GM12864 (cell line): ENCODE measurements around the gene IFNB1.

Source experiments
- DNase-seq: peaks from one replicate; pipeline ENCODE4 v3.0.0-alpha.2; 2011; ENCODE audit warnings: low read depth
- H3K4me3 ChIP-seq: 2 replicates; pipeline ENCODE4 v1.5.1; 2011; ENCODE audit warnings: mild to moderate bottlenecking, low read depth, low read length, control low read depth
- CTCF ChIP-seq: IDR thresholded peaks from 2 replicates; pipeline ENCODE4 v1.5.1; 2011; ENCODE audit warnings: low read depth, mild to moderate bottlenecking, moderate library complexity, low read length, control low read depth, inconsistent platforms; ENCODE audit errors: missing control alignments

IFNB1 gene

GRCh38 chr9:21104787-21105186, 27.0 kb upstream of the IFNB1 start:
- no peak for DNase-seq
- H3K4me3 ChIP-seq: no peak overlapping the region
- TF ChIP-seq CTCF: no peak

- no peak for DNase-seq
- no peak overlapping the region for H3K4me3 ChIP-seq
- TF ChIP-seq CTCF: no peak
These were observed 24.6 kb upstream of the IFNB1 start for GRCh38 chr9:21102305-21102704.

GRCh38 chr9:21097817-21098216, 20.1 kb upstream of the IFNB1 start:
- TF ChIP-seq CTCF: no peak
- H3K4me3 ChIP-seq: no peak overlapping the region
- DNase-seq: no peak

GRCh38 chr9:21096901-21097255, 19.1 kb upstream of the IFNB1 start:
- no peak for DNase-seq
- TF ChIP-seq CTCF: no peak
- peak overlapping the region; percentile 40; the same call in 1 of the 2 replicates for H3K4me3 ChIP-seq

GRCh38 chr9:21096172-21096900, 18.6 kb upstream of the IFNB1 start:
- DNase-seq: peak; percentile 36
- peak overlapping the region; percentile 40 for H3K4me3 ChIP-seq
- TF ChIP-seq CTCF: no peak

GRCh38 chr9:21095561-21095960, 17.8 kb upstream of the IFNB1 start:
- TF ChIP-seq CTCF: no peak
- no peak for DNase-seq
- H3K4me3 ChIP-seq: no peak overlapping the region

- no peak overlapping the region for H3K4me3 ChIP-seq
- DNase-seq: no peak
- TF ChIP-seq CTCF: no peak
These were observed 8.8 kb upstream of the IFNB1 start for GRCh38 chr9:21086538-21086937.
